GM21390 (cell line): Measurements from ENCODE around the gene MYBL2.
"Not testable (repeated sequence)": the region's sequence is repeated elsewhere in the genome, so short reads cannot be mapped to it uniquely, and the experiment has no call there.

Experiments used
- ATAC-seq: cut with Tn5 transposase; IDR thresholded peaks from one replicate; pipeline ENCODE4 v1.9.1; 2021; ENCODE audit not compliant: unreplicated experiment

MYBL2 gene

GRCh38 chr20:43666376-43667328, at the start of gene MYBL2:
Gene MYBL2 (plus strand): TSS chr20:43667114. CDS start chr20:43667284, 170 bp downstream.
- ATAC-seq, result peak; percentile 70

- no peak for ATAC-seq
Observed at GRCh38 chr20:43631598-43631997, 35.3 kb upstream of the MYBL2 start.

- ATAC-seq, result no peak
Observed at GRCh38 chr20:43636429-43636828, 30.5 kb upstream of the MYBL2 start.

GRCh38 chr20:43642548-43642947, 24.4 kb upstream of the MYBL2 start:
- no peak for ATAC-seq

GRCh38 chr20:43650997-43651525, 15.9 kb upstream of the MYBL2 start:
- no peak for ATAC-seq

- not testable (repeated sequence) for ATAC-seq
Observed at GRCh38 chr20:43651650-43652184, 15.2 kb upstream of the MYBL2 start.

- no peak for ATAC-seq
Observed at GRCh38 chr20:43653966-43654365, 12.9 kb upstream of the MYBL2 start.

- ATAC-seq, result not testable (repeated sequence)
Observed at GRCh38 chr20:43655176-43655575, 11.7 kb upstream of the MYBL2 start.

- no peak for ATAC-seq
Observed at GRCh38 chr20:43655937-43656336, 11.0 kb upstream of the MYBL2 start.

GRCh38 chr20:43658069-43658722, 8.7 kb upstream of the MYBL2 start:
- ATAC-seq, result no peak

- no peak for ATAC-seq
Observed at GRCh38 chr20:43658723-43659419, 8.0 kb upstream of the MYBL2 start.

GRCh38 chr20:43662943-43663655, 3.8 kb upstream of the MYBL2 start:
- ATAC-seq, result no peak

GRCh38 chr20:43665466-43666176, 1.3 kb upstream of the MYBL2 start:
- ATAC-seq, result no peak

GRCh38 chr20:43667341-43668132, 623 bp downstream of the MYBL2 start:
- peak; percentile 23 for ATAC-seq

- no peak for ATAC-seq
Observed at GRCh38 chr20:43669332-43669731, 2.4 kb downstream of the MYBL2 start.

GRCh38 chr20:43670423-43670822, 3.5 kb downstream of the MYBL2 start:
- ATAC-seq, result no peak

GRCh38 chr20:43676368-43676767, 9.5 kb downstream of the MYBL2 start:
- ATAC-seq, result no peak

GRCh38 chr20:43680981-43681380, 14.1 kb downstream of the MYBL2 start:
- no peak for ATAC-seq

- ATAC-seq, result peak; percentile 19
Observed at GRCh38 chr20:43681468-43681942, 14.6 kb downstream of the MYBL2 start.
